ENCODE measurements around the gene POLRMT. TPM values are rescaled to one million over a fixed set of nuclear protein-coding genes. Genes with fewer than 3 reads are reported as not detected.

POLRMT gene
- total and polyA plus RNA-seq, 4 donors = 16.1 to 76.7 (median 38.4) TPM

GRCh38 chr19:590396-590745 lies 43.0 kb downstream of the POLRMT start:
- no peak for DNase-seq

DNA sequence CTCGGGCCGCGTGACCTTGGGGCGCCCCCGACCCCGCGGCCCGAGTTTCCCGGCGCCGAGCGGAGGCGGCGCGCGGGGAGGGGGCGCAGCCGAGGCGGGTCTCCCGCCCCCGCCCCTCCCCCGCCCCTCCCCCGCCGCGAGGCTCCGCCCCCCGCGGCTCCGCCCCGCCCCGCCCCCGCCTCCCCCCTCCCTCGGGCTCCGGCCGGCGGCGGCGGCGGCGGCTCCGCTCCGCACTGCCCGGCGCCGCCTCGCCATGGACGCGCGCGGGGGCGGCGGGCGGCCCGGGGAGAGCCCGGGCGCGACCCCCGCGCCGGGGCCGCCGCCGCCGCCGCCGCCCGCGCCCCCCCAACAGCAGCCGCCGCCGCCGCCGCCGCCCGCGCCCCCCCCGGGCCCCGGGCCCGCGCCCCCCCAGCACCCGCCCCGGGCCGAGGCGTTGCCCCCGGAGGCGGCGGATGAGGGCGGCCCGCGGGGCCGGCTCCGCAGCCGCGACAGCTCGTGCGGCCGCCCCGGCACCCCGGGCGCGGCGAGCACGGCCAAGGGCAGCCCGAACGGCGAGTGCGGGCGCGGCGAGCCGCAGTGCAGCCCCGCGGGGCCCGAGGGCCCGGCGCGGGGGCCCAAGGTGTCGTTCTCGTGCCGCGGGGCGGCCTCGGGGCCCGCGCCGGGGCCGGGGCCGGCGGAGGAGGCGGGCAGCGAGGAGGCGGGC lies 43.5 kb downstream of the POLRMT start, which contains the start of gene HCN2:
TSS of gene HCN2 (plus strand) at position 189 of the 703 bp plus-strand sequence. CDS start at position 254, 65 bp downstream.
- ATAC-seq (ENCODE audit: insufficient read depth, low FRiP score) = no peak
- no peak within 1 kb of the TSS for H3K27ac ChIP-seq (ENCODE audit: low read depth in 1 of 2, low read length in 1 of 2)
- no peaks in the 10 kb centered on the region for H3K36me3 ChIP-seq (ENCODE audit: control insufficient read depth in 4 of 4, insufficient read depth in 4 of 4, low read length in 4 of 4)
- H3K27me3 ChIP-seq (ENCODE audit: control insufficient read depth in 3 of 3, insufficient read depth in 3 of 3, low read length in 2 of 3) = peaks cover 7 to 25% (median 23%) of the 10 kb centered on the region in 3 donors
- H3K9me3 ChIP-seq (ENCODE audit: control insufficient read depth in 4 of 4, insufficient read depth in 3 of 4, low read length in 3 of 4) = peaks cover 0 to 5% (median 0%) of the 10 kb centered on the region in 4 donors
- peaks cover 0 to 15% (median 0%) of the 10 kb centered on the region in 5 donors for H3K4me1 ChIP-seq (ENCODE audit: control insufficient read depth in 5 of 5, insufficient read depth in 5 of 5, low read length in 5 of 5)
- 1 to 2% methylated on average over 34 to 122 of the region's 132 CpGs for WGBS, 2 donors
- DNase-seq = no peak
- TF ChIP-seq, protein P1, sequence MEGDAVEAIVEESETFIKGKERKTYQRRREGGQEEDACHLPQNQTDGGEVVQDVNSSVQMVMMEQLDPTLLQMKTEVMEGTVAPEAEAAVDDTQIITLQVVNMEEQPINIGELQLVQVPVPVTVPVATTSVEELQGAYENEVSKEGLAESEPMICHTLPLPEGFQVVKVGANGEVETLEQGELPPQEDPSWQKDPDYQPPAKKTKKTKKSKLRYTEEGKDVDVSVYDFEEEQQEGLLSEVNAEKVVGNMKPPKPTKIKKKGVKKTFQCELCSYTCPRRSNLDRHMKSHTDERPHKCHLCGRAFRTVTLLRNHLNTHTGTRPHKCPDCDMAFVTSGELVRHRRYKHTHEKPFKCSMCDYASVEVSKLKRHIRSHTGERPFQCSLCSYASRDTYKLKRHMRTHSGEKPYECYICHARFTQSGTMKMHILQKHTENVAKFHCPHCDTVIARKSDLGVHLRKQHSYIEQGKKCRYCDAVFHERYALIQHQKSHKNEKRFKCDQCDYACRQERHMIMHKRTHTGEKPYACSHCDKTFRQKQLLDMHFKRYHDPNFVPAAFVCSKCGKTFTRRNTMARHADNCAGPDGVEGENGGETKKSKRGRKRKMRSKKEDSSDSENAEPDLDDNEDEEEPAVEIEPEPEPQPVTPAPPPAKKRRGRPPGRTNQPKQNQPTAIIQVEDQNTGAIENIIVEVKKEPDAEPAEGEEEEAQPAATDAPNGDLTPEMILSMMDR (IDR thresholded peaks at IDR 0.05; ENCODE audit: control extremely low read depth, extremely low read depth) = no peak
- no peak within 1 kb of the TSS for H3K9ac ChIP-seq (ENCODE audit: insufficient read depth in 1 of 2, low read length in 2 of 2)
- H3K4me3 ChIP-seq = no peak within 1 kb of the TSS

More at GRCh38 chr19:590396-590745, 43.0 kb downstream of the POLRMT start:
- TF ChIP-seq, protein P1 (IDR thresholded peaks at IDR 0.05; ENCODE audit: control extremely low read depth, extremely low read depth) = no peak
- no peak for ATAC-seq (ENCODE audit: insufficient read depth, low FRiP score)
- Histone ChIP-seq H3K4me1 (ENCODE audit: control insufficient read depth in 5 of 5, insufficient read depth in 5 of 5, low read length in 5 of 5) (peaks cover 0 to 15% (median 0%) of the 10 kb centered on the region in 5 donors), H3K27ac (ENCODE audit: low read depth in 1 of 2, low read length in 1 of 2) (no peak overlapping the region), H3K27me3 (ENCODE audit: control insufficient read depth in 3 of 3, insufficient read depth in 3 of 3, low read length in 2 of 3) (peaks cover 7 to 27% (median 23%) of the 10 kb centered on the region in 3 donors), H3K9ac (ENCODE audit: insufficient read depth in 1 of 2, low read length in 2 of 2) (no peak overlapping the region), H3K4me3 (no peak overlapping the region), H3K36me3 (ENCODE audit: control insufficient read depth in 4 of 4, insufficient read depth in 4 of 4, low read length in 4 of 4) (no peaks in the 10 kb centered on the region), H3K9me3 (ENCODE audit: control insufficient read depth in 4 of 4, insufficient read depth in 3 of 4, low read length in 3 of 4) (peaks cover 0 to 5% (median 0%) of the 10 kb centered on the region in 4 donors)
- 0 to 2% methylated on average over 36 to 50 of the region's 50 CpGs for WGBS, 2 donors

GRCh38 chr19:588741-589692 lies 44.3 kb downstream of the POLRMT start:
- TF ChIP-seq, protein P1 (IDR thresholded peaks at IDR 0.05; ENCODE audit: control extremely low read depth, extremely low read depth) = no peak
- Histone ChIP-seq H3K36me3 (ENCODE audit: control insufficient read depth in 4 of 4, insufficient read depth in 4 of 4, low read length in 4 of 4) (no peaks in the 10 kb centered on the region), H3K9me3 (ENCODE audit: control insufficient read depth in 4 of 4, insufficient read depth in 3 of 4, low read length in 3 of 4) (peaks cover 0 to 5% (median 0%) of the 10 kb centered on the region in 4 donors), H3K9ac (ENCODE audit: insufficient read depth in 1 of 2, low read length in 2 of 2) (no peak overlapping the region), H3K27ac (ENCODE audit: low read depth in 1 of 2, low read length in 1 of 2) (peak overlapping the region in 1 of 2 donors; percentile 0), H3K4me1 (ENCODE audit: control insufficient read depth in 5 of 5, insufficient read depth in 5 of 5, low read length in 5 of 5) (peaks cover 0 to 15% (median 0%) of the 10 kb centered on the region in 5 donors), H3K27me3 (ENCODE audit: control insufficient read depth in 3 of 3, insufficient read depth in 3 of 3, low read length in 2 of 3) (peaks cover 7 to 23% (median 23%) of the 10 kb centered on the region in 3 donors), H3K4me3 (no peak overlapping the region)
- ATAC-seq (ENCODE audit: insufficient read depth, low FRiP score) = no peak
- DNase-seq = no peak
- 15 to 29% methylated on average over 40 to 54 of the region's 54 CpGs for WGBS, 2 donors
